H1 (cell line): ENCODE data around the gene CDH26. TPM values are rescaled to one million over a fixed set of nuclear protein-coding genes. Genes with fewer than 3 reads are reported as not detected.

Experiments used
- CTCF ChIA-PET: fragments of 300-600 bp; sonication (Branson Sonifier 250); formaldehyde crosslinking; loops from one replicate; lab custom pipeline; 2021; ENCODE audit not compliant: partially characterized antibody; lab: Charles Lee
- POLR2A ChIA-PET: fragments of 300-600 bp; sonication (Branson Sonifier 250); formaldehyde crosslinking; loops from one replicate; lab custom pipeline; 2021; ENCODE audit warnings: inconsistent platforms; ENCODE audit not compliant: partially characterized antibody; lab: Charles Lee
- DNase-seq, 2 experiments: peaks; one replicate each; pipeline versions ENCODE4 v3.0.0 to v3.0.0-alpha.2; 2010 to 2022; ENCODE audit warnings: low spot score in 2 of 2, low read depth in 1 of 2, mixed read lengths in 1 of 2
- FAIRE-seq: peaks from 2 replicates; lab custom pipeline; 2011; peaks lifted over from hg19 to GRCh38; lab: Jason Lieb, UNC
- H2AFZ ChIP-seq: 2 replicates; pipeline ENCODE4 v1.8.1; 2012; ENCODE audit warnings: low read length, inconsistent platforms
- H2AK5ac ChIP-seq: 2 replicates; pipeline ENCODE4 v1.6.1; 2013; ENCODE audit warnings: low read depth, low read length
- H2BK120ac ChIP-seq: replicated peaks from 2 replicates; pipeline ENCODE3; 2013; ENCODE audit warnings: low read depth, low read length, inconsistent platforms
- H2BK12ac ChIP-seq: 2 replicates; pipeline ENCODE4 v1.6.1; 2013; ENCODE audit warnings: low read depth, low read length
- H2BK15ac ChIP-seq: 2 replicates; pipeline ENCODE4 v1.6.1; 2013; ENCODE audit warnings: low read length
- H2BK20ac ChIP-seq: 2 replicates; pipeline ENCODE4 v1.6.1; 2013; ENCODE audit warnings: low read length
- H2BK5ac ChIP-seq: 2 replicates; pipeline ENCODE4 v1.6.1; 2013; ENCODE audit warnings: low read depth, low read length
- H3K14ac ChIP-seq: 2 replicates; pipeline ENCODE4 v1.6.1; 2013; ENCODE audit warnings: inconsistent platforms; ENCODE audit not compliant: insufficient read length
- H3K18ac ChIP-seq: 2 replicates; pipeline ENCODE4 v1.6.1; 2013; ENCODE audit warnings: low read length; ENCODE audit errors: extremely low read depth
- H3K23ac ChIP-seq: 2 replicates; pipeline ENCODE4 v1.6.1; 2013; ENCODE audit warnings: inconsistent platforms; ENCODE audit not compliant: insufficient read length
- H3K23me2 ChIP-seq: 2 replicates; pipeline ENCODE4 v1.6.1; 2013; ENCODE audit warnings: low read depth, low read length
- H3K27ac ChIP-seq: 2 replicates; pipeline ENCODE4 v1.6.1; 2011; ENCODE audit warnings: low read depth, low read length, inconsistent platforms
- H3K27me3 ChIP-seq, 4 experiments: replicated peaks in 1 of 4; 1 replicate in 1 of 4; 2 replicates in 3 of 4; pipeline versions ENCODE4 v1.6.1 to v1.8.1; 2011 to 2013; ENCODE audit warnings: low read length in 3 of 4, mild to moderate bottlenecking in 3 of 4, inconsistent platforms in 2 of 4, mixed read lengths in 2 of 4, moderate library complexity in 1 of 4; ENCODE audit not compliant: control insufficient read depth in 3 of 4, insufficient read depth in 3 of 4; ENCODE audit errors: extremely low read depth in 1 of 4
- H3K36me3 ChIP-seq, 4 experiments: 2 replicates each; pipeline versions ENCODE4 v1.6.1 to v1.8.1; 2011 to 2013; ENCODE audit warnings: mild to moderate bottlenecking in 4 of 4, low read length in 3 of 4, moderate library complexity in 2 of 4, control low read depth in 1 of 4, inconsistent platforms in 1 of 4; ENCODE audit not compliant: insufficient read depth in 4 of 4, control insufficient read depth in 2 of 4
- H3K4ac ChIP-seq: replicated peaks from 2 replicates; pipeline ENCODE3; 2013; ENCODE audit warnings: low read length, low read depth, mixed read lengths, inconsistent platforms; ENCODE audit not compliant: insufficient read length
- H3K4me1 ChIP-seq, 4 experiments: replicated peaks in 1 of 4; 1 replicate in 1 of 4; 2 replicates in 3 of 4; pipeline versions ENCODE4 v1.6.1 to v1.8.1; 2011 to 2013; ENCODE audit warnings: low read length in 3 of 4, inconsistent platforms in 2 of 4, mixed read lengths in 1 of 4; ENCODE audit not compliant: insufficient read depth in 4 of 4, control insufficient read depth in 3 of 4
- H3K4me2 ChIP-seq, 2 experiments: 2 replicates each; pipeline versions ENCODE4 v1.6.1 to v1.8.1; 2011 to 2013; ENCODE audit warnings: low read depth in 2 of 2, low read length in 2 of 2, control low read depth in 1 of 2, inconsistent platforms in 1 of 2, mild to moderate bottlenecking in 1 of 2; ENCODE audit not compliant: insufficient read depth in 1 of 2
- H3K4me3 ChIP-seq, 4 experiments: fragments of 200-600, 300-600 bp in 1 of 4; sonication (generic), shearing (Covaris generic), sonication (Bioruptor Twin) in 1 of 4; 2 replicates each; pipeline versions ENCODE4 v1.5.1 to v1.8.1; 2011 to 2016; ENCODE audit warnings: low read length in 4 of 4, low read depth in 3 of 4, control low read depth in 2 of 4, inconsistent platforms in 2 of 4, mild to moderate bottlenecking in 2 of 4, mixed read lengths in 1 of 4, moderate library complexity in 1 of 4; ENCODE audit not compliant: insufficient read depth in 2 of 4; ENCODE audit errors: extremely low read depth in 1 of 4
- H3K56ac ChIP-seq: replicated peaks from 2 replicates; pipeline ENCODE3; 2013; ENCODE audit warnings: low read depth, mild to moderate bottlenecking, mixed read lengths, low read length, inconsistent platforms; ENCODE audit not compliant: insufficient read length
- H3K79me1 ChIP-seq: 2 replicates; pipeline ENCODE4 v1.6.1; 2013; ENCODE audit warnings: low read depth, low read length, control low read depth
- H3K79me2 ChIP-seq, 2 experiments: 2 replicates each; pipeline versions ENCODE4 v1.6.1 to v1.8.1; 2012 to 2013; ENCODE audit warnings: low read length in 2 of 2, mild to moderate bottlenecking in 2 of 2, inconsistent platforms in 1 of 2; ENCODE audit not compliant: insufficient read depth in 2 of 2, control insufficient read depth in 1 of 2
- H3K9ac ChIP-seq, 4 experiments: replicated peaks in 1 of 4; 1 replicate in 1 of 4; 2 replicates in 3 of 4; pipeline versions ENCODE4 v1.6.1 to v1.8.1; 2011 to 2013; ENCODE audit warnings: low read depth in 3 of 4, low read length in 3 of 4, control low read depth in 2 of 4, mild to moderate bottlenecking in 2 of 4, moderate library complexity in 2 of 4, inconsistent platforms in 1 of 4; ENCODE audit errors: extremely low read depth in 1 of 4
- H3K9me3 ChIP-seq, 2 experiments: 2 replicates each; pipeline versions ENCODE4 v1.6.1 to v1.8.1; 2012 to 2013; ENCODE audit warnings: mild to moderate bottlenecking in 2 of 2, moderate library complexity in 2 of 2, control low read depth in 1 of 2, inconsistent platforms in 1 of 2, low read depth in 1 of 2, low read length in 1 of 2, mixed read lengths in 1 of 2; ENCODE audit not compliant: insufficient read depth in 2 of 2
- H4K20me1 ChIP-seq, 2 experiments: replicated peaks in 1 of 2; 2 replicates each; pipeline versions ENCODE3 to v1.8.1; 2011 to 2013; ENCODE audit warnings: inconsistent platforms in 2 of 2, low read length in 2 of 2, mild to moderate bottlenecking in 1 of 2; ENCODE audit not compliant: insufficient read depth in 2 of 2, control insufficient read depth in 1 of 2
- H4K5ac ChIP-seq: 2 replicates; pipeline ENCODE4 v1.6.1; 2013; ENCODE audit warnings: low read length, low read depth, mixed read lengths, inconsistent platforms; ENCODE audit not compliant: insufficient read length
- H4K8ac ChIP-seq: 2 replicates; pipeline ENCODE4 v1.8.0; 2013; ENCODE audit warnings: mild to moderate bottlenecking, moderate library complexity, low read length, inconsistent platforms; ENCODE audit not compliant: insufficient read depth; ENCODE audit errors: extremely low read depth
- H4K91ac ChIP-seq: replicated peaks from 2 replicates; pipeline ENCODE3; 2013; ENCODE audit warnings: low read length, mixed read lengths, inconsistent platforms; ENCODE audit not compliant: insufficient read length
- CTCF ChIP-seq, 3 experiments: IDR thresholded peaks; 1 replicate in 2 of 3; 2 replicates in 1 of 3; pipeline versions ENCODE4 v1.5.1 to v1.6.1; 2011; ENCODE audit warnings: low read length in 3 of 3, mild to moderate bottlenecking in 3 of 3, inconsistent platforms in 2 of 3, low read depth in 1 of 3, moderate library complexity in 1 of 3; ENCODE audit not compliant: insufficient read depth in 1 of 3; ENCODE audit errors: control extremely low read depth in 1 of 3
- MAFK ChIP-seq: IDR thresholded peaks from 2 replicates; pipeline ENCODE4 v1.6.1; 2012; ENCODE audit warnings: low read depth, mild to moderate bottlenecking, improper control_type of control experiment, low read length
- RAD21 ChIP-seq, 2 experiments: IDR thresholded peaks in 1 of 2; conservative IDR thresholded peaks in 1 of 2; 2 replicates each; pipeline ENCODE4 v1.6.1; 2011; ENCODE audit warnings: low read depth in 2 of 2, low read length in 2 of 2, improper control_type of control experiment in 1 of 2, inconsistent platforms in 1 of 2, mild to moderate bottlenecking in 1 of 2, moderate library complexity in 1 of 2
- RXRA ChIP-seq: IDR thresholded peaks from 2 replicates; pipeline ENCODE4 v1.6.1; 2011; ENCODE audit warnings: low read depth, mild to moderate bottlenecking, low read length, moderate library complexity; ENCODE audit not compliant: insufficient read depth
- YY1 ChIP-seq: IDR thresholded peaks from 2 replicates; pipeline ENCODE4 v1.6.1; 2011; ENCODE audit warnings: low read depth, mild to moderate bottlenecking, low read length
- ZNF274 ChIP-seq: IDR thresholded peaks from 2 replicates; pipeline ENCODE4 v1.7.0; 2012; ENCODE audit warnings: low read length, borderline replicate concordance; ENCODE audit errors: extremely low read depth
- WGBS, 2 experiments: shearing (Covaris generic) in 1 of 2; methylation state at CpG; one replicate each; pipeline versions ENCODE4 v1.1.6 to v1.1.7; 2013 to 2015; ENCODE audit warnings: low lambda C conversion rate in 2 of 2, mixed read lengths in 2 of 2, inconsistent platforms in 1 of 2, low coverage in 1 of 2, missing lambda C conversion rate in 1 of 2; ENCODE audit not compliant: insufficient replicate concordance in 2 of 2, insufficient coverage in 1 of 2, insufficient read length in 1 of 2; ENCODE audit errors: extremely low coverage in 1 of 2, missing lambda C conversion rate in 1 of 2; 5-methylcytosine and 5-hydroxymethylcytosine counted together
- polyA plus RNA-seq, 7 experiments: library from polyadenylated mRNA; depleted of rRNA in 3 of 7; stranded (reverse) in 5 of 7; unstranded in 2 of 7; fragments of >200 nt in 5 of 7; fragments of 200-250 nt in 2 of 7; gene quantifications; 1 replicate in 5 of 7; 2 replicates in 1 of 7; 4 replicates in 1 of 7; pipeline versions ENCODE4 v1.2.1 to v1.2.3, GENCODE V29; 2011 to 2013; ENCODE audit warnings: missing spikeins in 2 of 7, mixed read lengths in 2 of 7
- total RNA-seq: library from RNA; stranded (reverse); fragmentation: NEBNext Ultra II Directional; extraction: Animal tissue kit (Norgen Biotek cat#: 25700); gene quantifications from 2 replicates; pipeline ENCODE4 v1.2.1, GENCODE V29; 2021

Gene CDH26
- total and polyA plus RNA-seq, 2 of the 8 experiments (the other 6 are each of a cell fraction or from before 2014, with no cell fraction given): 1.5 to 1.7 TPM

GRCh38 chr20:59985864-59986263 lies 27.6 kb downstream of the CDH26 start:
- CTCF ChIA-PET: interaction anchor here (0.6 to 2.0 kb wide), 5 partner anchors 10 to 1170 kb away, joined by 3 to 8 read pairs (median 4); partner anchors contain the start of gene SYCP2
- Histone ChIP-seq H4K8ac (no peak overlapping the region), H4K91ac (no peak overlapping the region), H2BK20ac (no peak overlapping the region), H2BK120ac (no peak overlapping the region), H3K79me2 (no peaks in the 10 kb centered on the region), H3K56ac (no peak overlapping the region), H3K79me1 (no peaks in the 10 kb centered on the region), H4K5ac (no peak overlapping the region), H2BK15ac (no peak overlapping the region), H3K36me3 (no peaks in the 10 kb centered on the region), H3K23ac (no peak overlapping the region), H2AK5ac (no peak overlapping the region), H3K4me2 (no peak overlapping the region), H3K4me3 (no peak overlapping the region), H2AFZ (no peak overlapping the region), H3K9ac (no peak overlapping the region), H4K20me1 (no peaks in the 10 kb centered on the region), H2BK12ac (no peak overlapping the region), H3K27me3 (no peaks in the 10 kb centered on the region), H3K4me1 (peaks cover 0 to 6% (median 2%) of the 10 kb centered on the region in 4 experiments; a peak in 3 of 7 replicates), H2BK5ac (no peak overlapping the region), H3K23me2 (no peaks in the 10 kb centered on the region), H3K18ac (no peak overlapping the region), H3K9me3 (no peaks in the 10 kb centered on the region), H3K14ac (no peak overlapping the region), H3K4ac (no peak overlapping the region)
- 93% methylated on average over 3 of the region's 3 CpGs; no CpG with 5 or more reads in 1 of the 2 experiments for WGBS, 2 experiments
- FAIRE-seq: peak; percentile 7
- DNase-seq: no peak
- POLR2A ChIA-PET: no interaction called here
- TF ChIP-seq MAFK: no peak
- TF ChIP-seq YY1: no peak
- peak; percentile 48 to 69 (median 58) for TF ChIP-seq CTCF (IDR thresholded peaks at IDR 0.05; ENCODE audit: control extremely low read depth in 1 of 3, insufficient read depth in 1 of 3, low read depth in 1 of 3, low read length in 3 of 3)
- peak; percentile 50 to 67; a peak in 3 of 4 replicates for TF ChIP-seq RAD21 (IDR thresholded peaks at IDR 0.05 in 1 of 2, conservative IDR thresholded peaks at IDR 0.05 in 1 of 2; ENCODE audit: low read depth in 2 of 2, low read length in 2 of 2)
- no peak for TF ChIP-seq ZNF274
- TF ChIP-seq RXRA: no peak
- TF ChIP-seq, all 59 proteins: peak for 2
- no peak overlapping the region for H3K27ac ChIP-seq
